ENCODE data around the gene ACOXL.

ACOXL gene

DNA sequence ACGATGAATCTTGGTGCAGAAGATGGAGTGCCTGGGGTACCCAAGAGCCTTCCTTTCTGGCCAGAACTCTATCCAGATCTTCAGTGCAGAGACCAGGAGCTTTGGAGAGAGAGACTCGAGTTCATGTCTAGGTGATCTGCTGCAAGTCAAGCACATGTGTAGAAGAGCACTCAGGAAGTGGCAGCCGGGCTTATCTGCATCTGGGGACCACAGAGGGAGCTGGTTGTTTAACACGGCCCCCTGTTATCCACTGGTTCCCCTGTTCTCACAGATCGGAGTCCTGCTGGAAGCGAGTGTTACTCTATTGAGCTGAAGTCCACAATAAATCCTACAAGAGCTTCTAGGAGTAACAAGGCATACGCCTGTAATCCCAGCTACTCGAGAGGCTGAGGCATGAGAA lies 128.3 kb downstream of the ACOXL start:
- DNase-seq = no peak

GRCh38 chr2:110861616-110862260 lies 129.4 kb downstream of the ACOXL start:
- no peak for DNase-seq

GRCh38 chr2:110863726-110864125 lies 131.4 kb downstream of the ACOXL start:
- DNase-seq = no peak

- DNase-seq = no peak
Measured at GRCh38 chr2:110864176-110864575, 131.8 kb downstream of the ACOXL start.

- no peak for DNase-seq
Measured at GRCh38 chr2:110864731-110865130, 132.4 kb downstream of the ACOXL start.

DNA sequence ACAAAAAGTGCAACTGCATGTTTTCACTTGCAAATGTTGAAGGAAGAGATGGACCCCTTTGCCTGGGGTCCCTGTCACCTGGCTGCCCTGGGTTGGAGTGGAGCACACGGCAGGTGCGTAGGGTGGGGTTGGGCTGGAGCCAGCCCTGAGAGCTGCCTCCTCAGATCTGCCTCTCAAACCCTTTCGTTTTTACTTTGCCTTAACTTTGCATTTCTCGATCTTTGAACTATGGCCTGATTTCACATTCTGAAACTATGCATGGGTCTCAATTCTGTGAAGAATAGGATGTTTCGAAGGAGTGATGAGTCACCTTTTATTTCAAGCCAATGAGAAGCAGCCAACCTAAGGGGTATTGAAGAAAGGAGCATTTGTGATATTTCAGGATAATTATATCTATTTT lies 132.8 kb downstream of the ACOXL start:
- DNase-seq = no peak

DNA sequence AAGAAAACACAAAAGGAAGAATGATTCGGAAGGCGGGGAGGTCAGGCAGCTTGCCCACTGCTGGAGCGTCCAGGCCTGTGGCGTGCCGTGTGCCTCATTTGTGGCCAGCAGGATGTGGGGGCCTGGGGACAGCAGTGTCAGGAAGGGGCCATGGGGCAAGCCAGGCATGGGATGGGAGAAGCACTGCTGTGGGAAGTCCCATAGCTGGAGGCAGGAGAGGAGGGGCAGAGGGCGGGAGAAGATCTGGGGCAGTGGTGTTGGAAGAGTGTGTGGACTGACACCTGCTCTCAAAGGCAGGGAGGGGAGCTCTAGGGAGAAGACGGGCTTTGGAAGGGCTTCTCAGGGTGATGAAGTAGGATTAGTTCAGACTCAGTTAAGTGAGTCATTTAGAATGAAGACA lies 133.7 kb downstream of the ACOXL start:
- DNase-seq = no peak

GRCh38 chr2:110866466-110866865 lies 134.1 kb downstream of the ACOXL start:
- peak; percentile 63 for DNase-seq

- DNase-seq = no peak
Measured at GRCh38 chr2:110867078-110867477, 134.7 kb downstream of the ACOXL start.

- DNase-seq = no peak
Measured at GRCh38 chr2:110868971-110869370, 136.6 kb downstream of the ACOXL start.

DNA sequence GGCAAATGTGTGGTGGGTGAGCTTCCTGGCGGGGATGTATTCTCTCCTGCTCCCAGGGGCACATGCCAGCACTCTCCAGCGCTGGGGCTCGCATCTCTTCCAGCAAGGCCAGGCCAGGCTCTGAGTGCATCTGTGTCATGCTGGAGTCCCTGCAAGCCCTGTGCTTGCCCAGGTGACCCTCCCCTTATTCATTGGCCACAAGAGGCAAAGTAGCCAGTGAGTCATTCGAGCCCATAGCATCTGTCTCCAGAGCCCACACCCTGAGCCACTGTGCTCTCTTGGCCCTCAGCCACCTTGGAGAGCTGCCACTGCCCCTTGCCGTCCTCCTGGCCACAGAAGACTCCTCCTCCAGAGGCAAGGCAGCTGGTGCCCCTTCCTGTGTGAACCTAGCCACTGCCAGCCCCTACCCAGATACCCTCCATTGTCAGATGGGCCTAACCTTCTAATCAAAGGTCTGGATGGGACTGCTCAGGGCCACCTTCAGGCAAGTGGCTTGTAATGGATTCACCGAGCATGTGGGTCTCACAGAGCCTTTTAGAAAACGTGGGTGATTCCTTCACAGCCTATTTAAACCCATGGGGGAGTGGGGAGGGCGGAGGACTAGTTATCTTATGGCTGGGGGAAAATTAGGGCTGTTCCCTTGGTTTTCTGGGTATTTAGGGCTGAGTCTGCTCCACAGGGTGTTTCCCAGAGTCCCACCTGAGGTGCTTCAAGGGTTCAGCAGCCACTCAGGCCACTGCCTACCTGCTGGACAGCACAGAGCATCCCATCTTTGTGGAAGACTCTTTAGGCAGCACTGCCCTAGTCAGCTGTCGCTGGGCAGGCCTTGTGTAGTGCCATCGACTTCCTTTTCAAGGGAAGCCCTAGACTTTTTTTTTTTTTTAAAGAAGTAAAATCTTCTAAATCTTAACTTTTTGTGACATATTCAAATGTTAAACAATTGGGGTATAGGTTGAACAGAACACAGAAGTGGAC lies 137.4 kb downstream of the ACOXL start:
- no peak for DNase-seq

DNA sequence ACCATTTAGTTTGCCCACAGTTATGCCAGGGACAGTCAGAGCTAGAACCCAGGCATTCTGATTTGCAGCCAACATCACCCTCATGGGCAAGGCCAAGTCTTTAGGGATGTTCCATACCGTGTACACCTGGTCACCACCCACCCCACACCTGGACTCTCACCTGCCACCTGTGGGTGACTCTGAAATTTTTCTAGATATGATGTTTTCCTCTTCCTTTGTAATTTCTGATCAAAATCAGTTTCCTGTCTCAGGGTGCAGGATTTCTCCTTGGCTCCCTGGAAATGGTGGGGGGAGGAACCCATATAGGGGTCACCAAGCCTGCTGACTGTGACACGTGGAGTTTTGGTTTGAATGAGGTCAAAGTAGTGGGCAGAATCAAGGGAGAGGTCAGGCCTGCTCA lies 138.2 kb downstream of the ACOXL start:
- DNase-seq = no peak

- DNase-seq = no peak
Measured at GRCh38 chr2:110871637-110872036, 139.3 kb downstream of the ACOXL start.

GRCh38 chr2:110872521-110872920 lies 140.1 kb downstream of the ACOXL start:
- DNase-seq = no peak

GRCh38 chr2:110873056-110873502 lies 140.7 kb downstream of the ACOXL start:
- DNase-seq = no peak

GRCh38 chr2:110873597-110874452 lies 141.5 kb downstream of the ACOXL start:
- DNase-seq = no peak

DNA sequence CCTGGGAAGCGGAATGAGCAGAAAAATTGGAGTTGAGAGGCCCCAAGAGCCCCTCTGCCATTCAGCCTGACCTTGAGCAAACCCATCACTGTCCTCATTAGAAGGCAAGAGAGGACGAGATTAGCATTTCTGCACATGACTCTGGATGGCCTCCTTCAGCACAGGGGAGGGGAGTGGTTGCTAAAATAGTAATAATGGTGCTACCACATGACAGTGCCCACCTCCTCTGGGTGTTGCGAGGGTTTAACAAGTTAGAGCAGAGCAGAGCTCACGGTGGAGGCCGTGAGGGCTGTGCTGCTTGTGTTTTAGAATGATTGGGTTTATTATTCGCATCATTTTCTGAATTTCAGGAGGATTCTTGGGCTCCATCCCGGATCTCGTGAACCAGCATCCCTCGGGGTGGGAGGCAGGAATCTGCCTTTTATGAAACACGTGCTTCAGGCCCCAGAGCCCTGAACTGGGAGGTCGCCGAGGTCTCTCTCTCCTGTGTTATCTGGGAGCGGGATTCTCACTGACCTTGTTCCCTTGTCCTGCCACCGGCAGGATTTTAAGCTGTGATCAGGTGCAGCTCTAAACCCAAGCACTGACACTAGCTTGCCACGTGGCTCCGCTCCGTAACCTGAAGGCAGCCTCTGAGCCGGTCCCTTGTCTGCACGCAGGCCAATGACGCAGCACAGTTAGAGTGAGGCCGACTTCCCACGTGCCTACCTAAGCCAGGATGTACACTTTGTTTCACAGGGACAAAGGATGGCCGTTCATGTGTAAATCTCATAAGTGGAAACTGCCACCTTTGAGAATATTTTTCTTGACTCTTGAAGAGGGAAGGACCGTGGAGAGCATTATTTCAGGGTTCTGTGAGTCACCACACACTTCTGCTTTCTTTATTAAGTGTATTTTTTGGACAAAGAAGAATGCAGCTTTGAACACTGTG lies 142.3 kb downstream of the ACOXL start:
- DNase-seq = no peak

- no peak for DNase-seq
Measured at GRCh38 chr2:110875384-110875725, 143.0 kb downstream of the ACOXL start.

GRCh38 chr2:110876167-110876999 lies 144.0 kb downstream of the ACOXL start:
- DNase-seq = no peak

- DNase-seq = no peak
Measured at GRCh38 chr2:110877031-110877827, 144.9 kb downstream of the ACOXL start.

Data from NK-92 treated with Interleukin-12 subunit alpha and Interleukin-12 subunit beta, amount 100 ng/mL, for 24 hours (cell line).